T47D (cell line): Measurements from ENCODE around the gene CSNK1D.
"Not testable (repeated sequence)": the region's sequence is repeated elsewhere in the genome, so short reads cannot be mapped to it uniquely, and the experiment has no call there.

Experiments
- DNase-seq, 2 experiments: peaks; one replicate each; pipeline versions ENCODE4 v3.0.0 to v3.0.0-alpha.2; 2011 to 2012; ENCODE audit warnings: low read depth in 1 of 2, low spot score in 1 of 2
- JUND ChIP-seq: IDR thresholded peaks from 2 replicates; pipeline ENCODE4 v1.6.1; 2012; ENCODE audit warnings: low read depth
- in situ Hi-C: cut with HindIII; loops from 2 replicates; pipeline ENCODE4 v1.10.0; 2016; ENCODE audit warnings: low sequenced_read_pairs, low pct_unique_long_range_greater_than_20kb

CSNK1D gene

GRCh38 chr17:82202981-82203380 lies 70.5 kb downstream of the CSNK1D start:
- in situ Hi-C loops = no loop called here
- no peak for DNase-seq
- no peak for TF ChIP-seq JUND

- in situ Hi-C loops = no loop called here
- no peak for TF ChIP-seq JUND
- DNase-seq = no peak
These were observed 72.0 kb downstream of the CSNK1D start for GRCh38 chr17:82201498-82201910.

- no peak for DNase-seq
- in situ Hi-C loops = no loop called here
- no peak for TF ChIP-seq JUND
These were observed 72.6 kb downstream of the CSNK1D start for GRCh38 chr17:82200743-82201497.

GRCh38 chr17:82200135-82200534 lies 73.4 kb downstream of the CSNK1D start:
- no peak for DNase-seq
- in situ Hi-C loops = no loop called here
- TF ChIP-seq JUND = no peak

- no peak for DNase-seq
- in situ Hi-C loops = no loop called here
- TF ChIP-seq JUND = no peak
These were observed 74.0 kb downstream of the CSNK1D start for GRCh38 chr17:82199496-82199895.

GRCh38 chr17:82198092-82198491 lies 75.4 kb downstream of the CSNK1D start:
- TF ChIP-seq JUND = no peak
- in situ Hi-C loops = no loop called here
- DNase-seq = no peak

GRCh38 chr17:82195675-82196672 lies 77.5 kb downstream of the CSNK1D start:
- TF ChIP-seq JUND = no peak
- no peak for DNase-seq
- in situ Hi-C loops = no loop called here

- in situ Hi-C loops = no loop called here
- no peak for TF ChIP-seq JUND
- DNase-seq = no peak
These were observed 78.7 kb downstream of the CSNK1D start for GRCh38 chr17:82194765-82195164.

GRCh38 chr17:82193520-82194220 lies 79.8 kb downstream of the CSNK1D start:
- no peak for DNase-seq
- no peak for TF ChIP-seq JUND
- in situ Hi-C loops = no loop called here

- DNase-seq, in situ Hi-C loops: not testable (repeated sequence)
These were observed 80.5 kb downstream of the CSNK1D start for GRCh38 chr17:82193050-82193449.
